ENCODE data around the gene SHROOM1.

SHROOM1 gene

DNA sequence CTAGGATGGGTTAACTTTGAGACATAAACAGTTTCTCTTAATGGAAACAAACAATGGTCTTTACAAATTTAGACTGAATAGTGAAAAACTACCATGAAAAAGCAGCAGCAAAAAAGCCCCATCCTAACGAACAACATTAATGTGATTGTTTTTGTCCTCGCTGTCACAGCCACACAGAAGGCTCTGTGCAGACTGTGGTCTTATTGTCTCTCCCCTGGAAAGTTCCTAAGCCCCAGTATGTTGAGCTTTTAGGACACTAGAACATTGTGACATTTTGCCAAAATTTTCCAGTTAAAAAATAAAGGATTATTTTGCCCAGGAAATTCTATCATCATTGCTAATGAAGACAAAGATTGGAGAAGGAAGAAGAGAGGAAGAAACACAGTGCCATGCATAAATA lies 29.9 kb downstream of the SHROOM1 start:
- TF ChIP-seq, protein P1, sequence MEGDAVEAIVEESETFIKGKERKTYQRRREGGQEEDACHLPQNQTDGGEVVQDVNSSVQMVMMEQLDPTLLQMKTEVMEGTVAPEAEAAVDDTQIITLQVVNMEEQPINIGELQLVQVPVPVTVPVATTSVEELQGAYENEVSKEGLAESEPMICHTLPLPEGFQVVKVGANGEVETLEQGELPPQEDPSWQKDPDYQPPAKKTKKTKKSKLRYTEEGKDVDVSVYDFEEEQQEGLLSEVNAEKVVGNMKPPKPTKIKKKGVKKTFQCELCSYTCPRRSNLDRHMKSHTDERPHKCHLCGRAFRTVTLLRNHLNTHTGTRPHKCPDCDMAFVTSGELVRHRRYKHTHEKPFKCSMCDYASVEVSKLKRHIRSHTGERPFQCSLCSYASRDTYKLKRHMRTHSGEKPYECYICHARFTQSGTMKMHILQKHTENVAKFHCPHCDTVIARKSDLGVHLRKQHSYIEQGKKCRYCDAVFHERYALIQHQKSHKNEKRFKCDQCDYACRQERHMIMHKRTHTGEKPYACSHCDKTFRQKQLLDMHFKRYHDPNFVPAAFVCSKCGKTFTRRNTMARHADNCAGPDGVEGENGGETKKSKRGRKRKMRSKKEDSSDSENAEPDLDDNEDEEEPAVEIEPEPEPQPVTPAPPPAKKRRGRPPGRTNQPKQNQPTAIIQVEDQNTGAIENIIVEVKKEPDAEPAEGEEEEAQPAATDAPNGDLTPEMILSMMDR (IDR thresholded peaks at IDR 0.05) = no peak
- H3K9me3 ChIP-seq = no peaks in the 10 kb centered on the region
- H3K4me1 ChIP-seq (ENCODE audit: control insufficient read depth in 1 of 2, insufficient read depth in 1 of 2, low read depth in 1 of 2, low read length in 1 of 2) = no peaks in the 10 kb centered on the region
- H3K36me3 ChIP-seq = no peaks in the 10 kb centered on the region
- H3K4me3 ChIP-seq (ENCODE audit: low read depth in 1 of 2, low read length in 1 of 2) = no peak overlapping the region
- H3K27ac ChIP-seq = no peak overlapping the region
- H3K27me3 ChIP-seq = peaks cover 71% of the 10 kb centered on the region

DNA sequence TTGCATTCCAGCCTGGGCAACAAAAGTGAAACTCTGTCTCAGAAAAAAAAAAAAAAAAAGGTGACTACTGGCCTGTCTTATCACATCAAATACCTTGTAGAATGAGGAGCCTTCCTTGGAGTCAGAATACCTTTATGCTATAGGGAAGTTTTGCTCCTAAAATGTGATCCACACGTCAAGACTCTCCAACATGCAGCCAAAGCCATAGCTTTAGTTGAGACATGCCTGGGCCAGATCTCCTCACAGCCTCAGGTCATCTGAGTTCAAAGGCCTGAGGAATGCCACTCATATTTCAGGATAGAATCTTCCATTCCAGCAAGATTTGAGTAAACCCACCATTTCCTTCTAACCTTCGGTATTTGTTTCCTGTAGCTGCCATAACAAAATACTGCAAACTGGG lies 31.1 kb downstream of the SHROOM1 start:
- Histone ChIP-seq H3K36me3 (no peaks in the 10 kb centered on the region), H3K27me3 (peaks cover 78% of the 10 kb centered on the region), H3K4me3 (ENCODE audit: low read depth in 1 of 2, low read length in 1 of 2) (no peak overlapping the region), H3K4me1 (ENCODE audit: control insufficient read depth in 1 of 2, insufficient read depth in 1 of 2, low read depth in 1 of 2, low read length in 1 of 2) (no peaks in the 10 kb centered on the region), H3K9me3 (no peaks in the 10 kb centered on the region), H3K27ac (no peak overlapping the region)
- TF ChIP-seq, protein P1 (IDR thresholded peaks at IDR 0.05) = no peak

DNA sequence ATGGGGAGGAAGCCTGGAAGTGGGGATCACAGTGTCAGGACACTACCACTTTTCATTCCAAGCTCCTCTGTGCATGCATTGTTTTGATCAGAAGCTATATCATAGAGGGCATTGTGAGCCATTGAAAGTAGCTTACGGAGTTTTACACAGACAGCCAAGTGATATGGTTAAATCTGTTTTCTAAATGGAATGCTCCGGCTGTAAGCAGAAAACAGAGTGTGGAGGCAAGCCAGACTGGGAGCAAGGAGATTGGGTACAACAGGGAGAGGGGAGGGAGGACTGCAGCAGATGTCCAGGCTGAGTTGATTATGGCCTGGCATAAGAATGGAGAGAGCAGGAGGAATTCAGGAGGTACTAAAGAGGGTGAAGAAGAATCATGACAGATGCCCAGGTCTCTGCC lies 32.8 kb downstream of the SHROOM1 start:
- Histone ChIP-seq H3K9me3 (no peaks in the 10 kb centered on the region), H3K27ac (no peak overlapping the region), H3K27me3 (peaks cover 86% of the 10 kb centered on the region), H3K36me3 (no peaks in the 10 kb centered on the region), H3K4me1 (ENCODE audit: control insufficient read depth in 1 of 2, insufficient read depth in 1 of 2, low read depth in 1 of 2, low read length in 1 of 2) (no peaks in the 10 kb centered on the region), H3K4me3 (ENCODE audit: low read depth in 1 of 2, low read length in 1 of 2) (no peak overlapping the region)
- TF ChIP-seq, protein P1 (IDR thresholded peaks at IDR 0.05) = no peak

DNA sequence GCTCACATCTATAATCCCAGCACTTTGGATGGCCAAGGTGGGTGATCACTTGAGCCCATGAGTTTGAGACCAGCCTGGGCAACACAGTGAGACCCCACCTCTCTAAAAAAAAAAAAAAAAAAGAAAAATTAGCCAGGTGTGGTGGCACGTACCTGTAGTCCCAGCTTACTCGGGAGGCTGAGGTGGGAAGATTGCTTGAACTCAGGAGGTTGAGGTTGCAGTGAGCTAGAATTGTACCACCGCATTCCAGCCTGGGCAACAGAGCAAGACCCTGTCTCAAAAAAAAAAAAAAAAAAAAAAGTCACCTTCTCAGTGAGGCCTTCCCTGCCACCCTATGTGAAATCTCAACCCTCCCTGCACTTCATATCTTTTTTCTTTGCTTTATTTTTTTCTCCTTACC lies 39.4 kb downstream of the SHROOM1 start:
- no peak overlapping the region for H3K4me3 ChIP-seq (ENCODE audit: low read depth in 1 of 2, low read length in 1 of 2)
- H3K4me1 ChIP-seq (ENCODE audit: control insufficient read depth in 1 of 2, insufficient read depth in 1 of 2, low read depth in 1 of 2, low read length in 1 of 2) = no peaks in the 10 kb centered on the region
- H3K36me3 ChIP-seq = no peaks in the 10 kb centered on the region
- H3K27ac ChIP-seq = no peak overlapping the region
- TF ChIP-seq, protein P1 (IDR thresholded peaks at IDR 0.05) = no peak
- H3K9me3 ChIP-seq = no peaks in the 10 kb centered on the region
- H3K27me3 ChIP-seq = peaks cover 54% of the 10 kb centered on the region

DNA sequence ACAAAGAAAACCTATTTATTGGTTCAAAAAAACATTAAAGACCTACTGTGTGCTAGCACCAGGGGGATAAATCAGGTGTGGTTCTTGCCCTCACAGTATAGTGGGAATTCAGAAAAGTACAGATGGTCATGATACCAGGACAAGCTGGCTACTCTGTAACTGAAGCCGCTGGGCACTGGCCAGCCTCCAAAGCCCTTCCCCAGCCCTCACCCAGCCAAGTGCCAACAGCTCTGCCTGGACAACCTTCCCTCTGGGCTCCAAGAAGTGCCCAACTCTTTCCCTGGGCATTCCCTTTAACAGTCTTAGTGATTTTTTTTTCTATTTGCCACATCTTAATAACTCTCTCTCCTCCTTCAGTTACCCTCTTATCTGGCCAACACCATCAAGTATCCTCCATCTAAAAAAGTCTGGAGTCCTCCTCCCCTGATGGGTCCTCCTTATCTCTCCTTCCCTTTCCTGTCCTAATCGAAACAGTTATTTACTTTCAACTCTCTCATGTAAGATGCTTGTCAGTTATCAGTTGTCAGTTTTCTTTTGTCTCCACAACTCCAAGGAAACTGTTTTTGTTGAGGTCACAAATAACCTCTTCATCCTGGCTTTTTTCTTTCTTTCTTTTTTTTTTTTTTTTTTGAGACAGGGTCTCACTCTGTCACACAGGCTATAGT lies 40.1 kb downstream of the SHROOM1 start:
- Histone ChIP-seq H3K27ac (no peak overlapping the region), H3K36me3 (no peaks in the 10 kb centered on the region), H3K27me3 (peaks cover 56% of the 10 kb centered on the region), H3K4me1 (ENCODE audit: control insufficient read depth in 1 of 2, insufficient read depth in 1 of 2, low read depth in 1 of 2, low read length in 1 of 2) (no peaks in the 10 kb centered on the region), H3K4me3 (ENCODE audit: low read depth in 1 of 2, low read length in 1 of 2) (no peak overlapping the region), H3K9me3 (no peaks in the 10 kb centered on the region)
- TF ChIP-seq, protein P1 (IDR thresholded peaks at IDR 0.05) = no peak
